Mesenteric fat pad (tissue), 1 donor: Measurements from ENCODE around the gene LFNG. TPM values are rescaled to one million over a fixed set of nuclear protein-coding genes. Genes with fewer than 3 reads are reported as not detected.
A peak's percentile ranks its signal among the peaks of the same experiment; 100 is the strongest.
"Not testable (repeated sequence)": the region's sequence is repeated elsewhere in the genome, so short reads cannot be mapped to it uniquely, and the experiment has no call there.

Source experiments
- DNase-seq: peaks from one replicate; pipeline ENCODE4 v3.0.0-alpha.2; 2020; ENCODE audit warnings: low spot score
- total RNA-seq: library from RNA; stranded (reverse); fragmentation: NEBNext Ultra II Directional; extraction: Animal tissue kit (Norgen Biotek cat#: 25700); gene quantifications from one replicate; pipeline ENCODE4 v1.2.1, GENCODE V29; 2021
- donor health status: DM: yes; HTN: yes; CAD: no.

LFNG gene
- total RNA-seq, 1 donor from 2014 or later = 43.8 TPM

DNA sequence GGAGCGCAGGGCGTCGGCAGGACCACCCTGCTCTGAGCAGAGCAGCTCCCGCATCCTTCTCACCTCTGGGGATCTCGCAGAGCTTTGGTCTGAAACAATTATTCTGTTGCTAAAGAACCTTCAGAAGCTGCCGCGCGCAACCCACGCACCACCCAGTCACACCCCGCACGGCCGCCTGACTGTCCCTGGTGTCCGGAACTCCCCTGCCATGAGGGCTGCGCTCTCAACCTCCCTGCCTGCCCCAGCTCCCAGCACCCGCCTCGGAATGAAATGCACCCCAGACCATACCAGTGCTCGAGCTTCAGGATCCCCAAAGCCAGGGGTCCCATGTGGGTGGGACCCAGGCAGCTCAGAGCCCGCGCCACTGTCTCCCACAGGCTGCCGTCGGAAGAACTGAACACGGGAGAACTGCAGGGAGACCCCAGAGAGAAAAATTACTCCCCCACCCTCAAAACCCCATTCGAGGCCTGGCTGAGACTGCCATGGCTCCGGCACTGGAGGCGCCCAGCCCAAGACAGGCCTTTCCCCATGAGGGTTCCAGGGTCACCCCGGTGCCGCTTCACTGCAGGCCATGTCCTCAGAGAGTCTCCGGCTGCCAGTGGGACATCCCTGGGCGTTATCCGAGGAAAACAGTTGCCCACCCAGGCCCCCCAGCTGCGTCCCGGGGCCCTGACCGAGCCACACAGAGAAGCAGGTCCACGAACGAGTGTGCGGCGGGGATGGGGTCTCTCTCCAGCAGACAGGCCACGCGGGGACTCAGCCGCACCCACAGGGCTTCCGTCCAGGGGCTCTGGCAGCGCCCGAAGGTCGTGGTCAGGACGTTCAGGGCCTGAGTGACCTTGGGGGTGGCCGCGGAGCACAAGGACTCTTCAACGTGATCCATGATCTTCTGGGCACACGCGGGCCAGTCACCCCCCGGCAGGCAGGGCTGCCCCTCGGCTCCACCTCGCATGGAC lies 23.6 kb downstream of the LFNG start:
- no peak for DNase-seq

DNA sequence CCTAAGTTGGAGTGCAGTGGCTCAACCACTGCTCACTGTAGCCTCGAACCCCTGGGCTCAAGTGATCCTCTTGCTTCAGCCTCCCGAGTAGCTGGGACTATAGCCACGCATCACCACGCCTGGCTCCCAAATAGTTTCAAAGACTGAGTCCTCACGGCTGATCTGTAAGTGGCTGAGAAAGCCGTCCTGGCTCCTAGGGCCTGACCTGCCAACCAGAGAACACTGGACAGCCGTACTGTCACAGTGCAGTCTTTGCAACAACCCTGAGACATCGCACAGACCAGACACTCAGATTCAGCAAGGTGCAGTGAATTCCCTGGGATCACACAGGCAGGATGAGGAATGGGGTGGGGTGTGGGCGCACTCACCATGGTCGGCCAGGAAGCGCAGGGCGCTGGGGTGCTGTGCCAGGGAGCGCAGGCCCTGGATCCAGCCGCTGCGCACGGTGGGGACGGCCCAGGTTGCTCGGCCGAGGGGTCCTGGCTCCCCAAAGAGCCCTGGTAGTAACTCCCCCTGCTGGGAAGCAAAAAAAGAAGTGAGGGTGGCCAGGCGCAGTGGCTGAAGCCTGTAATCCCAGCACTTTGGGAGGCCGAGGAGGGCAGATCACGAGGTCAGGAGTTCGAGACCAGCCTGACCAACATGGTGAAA lies 25.1 kb downstream of the LFNG start:
- DNase-seq = no peak

DNA sequence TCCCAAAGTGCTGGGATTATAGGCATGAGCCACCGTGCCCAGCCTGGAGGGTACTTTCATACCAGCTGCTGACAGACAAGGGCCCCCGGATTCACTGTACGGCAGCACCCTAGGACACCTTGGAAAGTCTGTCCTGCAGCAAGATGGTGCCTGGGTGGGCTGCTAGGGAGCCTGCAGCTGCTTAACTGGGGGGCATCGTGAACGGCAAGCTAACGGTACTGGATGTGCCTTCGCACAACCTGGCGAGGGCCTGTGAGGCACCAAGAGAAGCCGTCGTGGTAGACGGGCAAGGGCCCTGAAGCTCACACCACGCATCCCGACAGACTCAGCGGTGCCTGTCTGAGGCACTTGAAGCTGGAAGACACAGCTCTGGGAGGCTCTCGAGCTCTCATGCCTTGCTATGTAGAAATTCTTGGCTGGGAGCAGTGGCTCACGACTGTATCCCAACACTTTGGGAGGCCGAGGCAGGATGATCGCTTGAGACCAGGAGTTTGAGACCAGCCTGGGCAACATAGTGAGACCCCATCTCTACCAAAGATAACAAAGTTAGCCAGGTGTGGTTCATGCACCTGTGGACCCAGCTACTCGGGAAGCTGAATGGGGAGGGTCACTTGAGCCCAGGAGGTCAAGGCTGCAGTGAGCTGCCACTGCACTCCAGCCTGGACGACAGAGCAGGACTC lies 26.3 kb downstream of the LFNG start:
- no peak for DNase-seq

DNA sequence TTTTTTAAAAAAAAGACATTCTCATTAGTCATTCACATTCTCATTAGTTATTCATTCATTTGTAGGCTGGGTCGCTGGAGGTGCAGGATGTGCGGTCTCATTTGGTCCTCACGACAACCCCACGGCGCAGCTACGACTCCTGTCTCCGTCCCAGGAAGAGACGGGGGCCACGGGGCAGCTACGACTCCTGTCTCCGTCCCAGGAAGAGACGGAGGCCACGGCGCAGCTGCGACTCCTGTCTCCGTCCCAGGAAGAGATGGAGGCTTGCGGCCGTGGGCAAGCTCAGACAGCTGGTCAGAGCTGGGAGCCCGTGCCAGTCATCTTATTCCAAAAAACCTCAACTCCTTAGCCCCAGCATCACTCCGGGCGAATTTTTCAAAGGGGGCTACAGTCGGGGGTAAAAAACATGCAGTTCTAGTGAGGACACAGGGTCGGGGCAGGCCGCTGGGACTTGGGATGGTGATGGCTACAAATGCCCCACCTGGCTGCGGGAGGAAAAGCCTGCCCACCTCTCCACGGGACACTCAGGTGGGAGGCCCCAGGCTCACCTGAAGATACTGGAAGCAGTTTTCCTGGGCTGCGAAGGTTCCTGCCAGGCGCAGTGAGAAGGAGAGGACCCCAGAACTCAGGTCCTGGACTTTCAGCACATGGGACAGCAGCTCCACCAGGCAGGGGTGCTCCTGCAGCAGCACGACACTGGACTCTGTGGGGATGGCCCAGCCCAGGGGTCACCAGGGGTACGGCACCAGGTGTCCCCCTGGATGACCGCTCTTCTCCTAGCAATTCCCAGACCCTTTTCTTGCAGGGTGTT lies 27.4 kb downstream of the LFNG start:
- DNase-seq = no peak

DNA sequence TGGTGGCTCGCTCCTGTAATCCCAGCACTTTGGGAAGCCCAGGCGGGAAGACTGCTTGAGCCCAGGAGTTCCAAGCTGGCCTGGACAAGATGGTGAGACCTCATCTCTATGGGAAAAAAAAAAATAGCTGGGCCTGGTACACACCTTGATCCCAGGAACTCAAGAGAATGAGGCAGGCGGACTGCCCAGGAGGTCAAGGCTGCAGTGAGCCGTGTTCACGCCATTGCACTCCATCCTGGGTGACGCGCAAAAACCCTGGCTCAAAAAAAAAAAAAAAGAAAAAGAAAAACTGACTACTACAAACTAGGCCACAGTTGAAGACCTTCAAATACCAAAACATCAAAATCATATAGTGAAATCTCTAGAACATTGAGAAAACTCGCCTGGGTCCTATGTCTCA lies 31.8 kb downstream of the LFNG start:
- DNase-seq = no peak

DNA sequence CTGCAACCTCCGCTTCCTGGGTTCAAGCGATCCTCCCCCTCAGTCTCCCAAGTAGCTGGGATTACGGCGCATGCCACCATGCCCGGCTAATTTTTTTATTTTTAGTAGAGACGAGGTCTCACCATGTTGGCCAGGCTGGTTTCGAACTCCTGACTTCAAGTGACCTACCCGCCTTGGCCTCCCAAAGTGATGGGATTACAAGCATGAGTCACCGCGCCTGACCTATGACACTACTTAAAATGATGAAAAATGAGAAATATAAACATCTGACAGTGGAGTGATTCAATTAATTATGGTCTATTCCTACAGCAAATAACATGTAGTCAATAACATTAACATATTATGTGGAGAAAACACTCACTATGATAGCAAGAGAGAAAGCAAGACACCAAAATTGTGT lies 33.5 kb downstream of the LFNG start:
- DNase-seq = no peak

DNA sequence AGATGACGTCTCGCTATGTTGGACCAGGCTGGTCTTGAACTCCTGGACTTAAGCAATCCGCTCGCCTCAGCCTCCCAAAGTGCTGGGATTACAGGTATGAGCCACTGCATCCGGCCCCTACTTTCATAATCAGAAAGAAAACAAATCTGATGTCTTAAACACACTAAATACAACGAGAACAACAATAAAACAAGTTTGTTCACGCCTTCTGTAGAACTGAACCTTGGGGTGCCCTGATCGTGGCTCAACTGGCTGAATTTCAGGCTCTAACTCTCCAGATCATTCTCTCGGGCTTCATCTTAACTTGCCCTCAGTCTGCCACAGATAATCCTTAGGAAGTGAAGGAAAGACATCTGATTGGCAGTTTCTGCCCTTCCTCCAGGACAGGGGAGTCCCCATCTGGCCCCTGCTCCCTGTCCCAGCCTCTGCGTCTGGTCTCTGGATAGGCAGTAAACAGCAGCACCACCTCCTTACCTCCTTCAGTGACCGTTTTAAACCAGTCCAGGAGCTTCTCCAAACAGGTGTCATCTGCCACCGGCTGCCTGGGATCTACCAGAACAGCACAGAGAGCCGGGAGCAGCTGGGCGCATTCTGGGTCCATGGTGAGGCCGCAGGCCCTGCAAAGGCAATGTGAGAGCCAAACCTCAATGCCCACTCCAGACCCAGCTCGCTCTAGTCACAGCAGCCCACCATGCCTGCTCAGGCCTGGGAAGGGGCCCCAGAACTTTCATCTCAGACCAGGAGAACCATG lies 34.4 kb downstream of the LFNG start:
- DNase-seq = no peak

DNA sequence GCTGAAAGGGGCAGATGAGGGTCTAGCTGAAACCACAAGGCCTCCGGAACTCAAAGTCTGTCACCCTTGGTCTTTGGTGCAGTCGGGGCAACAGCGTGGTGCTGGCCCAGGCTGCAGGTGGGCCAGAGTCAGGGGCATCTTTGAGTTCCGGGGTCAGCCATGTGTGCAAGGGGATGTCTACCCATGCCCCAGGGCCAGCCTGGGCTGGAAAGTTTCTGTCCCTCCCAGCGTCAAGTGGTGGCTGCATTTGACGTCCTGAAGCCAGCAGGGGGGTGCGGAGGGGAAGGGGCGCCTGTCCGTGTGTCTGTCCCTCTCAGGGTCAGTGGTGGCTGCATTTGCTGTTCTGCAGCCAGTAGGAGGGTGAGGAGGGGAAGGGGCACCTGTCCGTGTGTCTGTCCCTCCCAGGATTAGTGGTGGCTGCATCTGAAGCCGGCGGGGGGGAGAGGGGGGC lies 35.1 kb downstream of the LFNG start:
- DNase-seq = no peak

DNA sequence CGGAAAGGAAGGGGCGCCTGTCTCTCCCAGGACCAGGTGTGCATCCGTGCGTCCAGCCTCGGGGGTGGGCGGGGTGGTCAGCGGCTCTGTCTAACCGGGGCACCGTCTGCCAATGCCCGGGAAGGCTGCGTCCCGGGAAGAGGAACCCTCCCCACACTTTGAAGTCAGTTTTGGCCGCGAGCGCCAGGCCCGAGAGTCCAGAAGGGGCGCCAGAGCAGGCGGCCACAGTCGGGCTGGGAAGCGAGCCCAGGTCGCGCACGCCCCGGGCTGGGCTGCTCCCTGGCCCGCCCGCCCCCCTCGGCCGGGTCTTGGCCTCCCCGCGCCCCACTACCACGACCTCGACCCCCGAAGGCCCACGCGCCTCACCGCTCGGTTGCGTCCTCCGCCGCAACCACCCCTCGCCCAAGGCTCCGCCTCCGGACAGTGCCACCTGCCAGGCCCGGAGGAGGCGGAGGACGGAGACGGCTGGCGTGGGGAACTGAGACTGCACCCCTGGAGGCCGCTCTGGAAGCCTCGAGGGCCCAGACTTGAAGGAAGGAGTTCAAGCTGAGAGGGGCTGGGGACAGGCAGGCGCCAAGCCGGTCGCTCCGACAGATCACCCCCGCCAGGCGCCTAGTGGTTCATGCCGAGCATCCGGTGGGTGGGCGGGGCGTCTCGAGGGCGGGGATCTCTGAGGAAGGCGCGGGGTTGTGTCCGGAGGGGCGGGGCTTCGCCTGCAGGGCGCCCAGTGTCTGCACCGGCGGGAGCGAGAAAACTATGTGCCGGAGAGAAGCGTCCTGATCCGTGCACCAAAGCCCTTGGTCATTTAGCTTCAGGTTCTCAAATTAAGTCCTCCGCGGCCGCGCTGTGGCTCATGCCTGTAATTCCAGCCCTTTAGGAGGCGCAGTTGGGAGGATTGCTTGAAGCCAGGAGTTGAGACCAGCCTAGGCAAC lies 35.8 kb downstream of the LFNG start, which contains the start of gene BRAT1:
Gene BRAT1, minus strand, starts transcription at position 404 of the 932 bp plus-strand sequence. CDS start 1,093 bp downstream, outside the sequence.
- peak; percentile 98 for DNase-seq

DNA sequence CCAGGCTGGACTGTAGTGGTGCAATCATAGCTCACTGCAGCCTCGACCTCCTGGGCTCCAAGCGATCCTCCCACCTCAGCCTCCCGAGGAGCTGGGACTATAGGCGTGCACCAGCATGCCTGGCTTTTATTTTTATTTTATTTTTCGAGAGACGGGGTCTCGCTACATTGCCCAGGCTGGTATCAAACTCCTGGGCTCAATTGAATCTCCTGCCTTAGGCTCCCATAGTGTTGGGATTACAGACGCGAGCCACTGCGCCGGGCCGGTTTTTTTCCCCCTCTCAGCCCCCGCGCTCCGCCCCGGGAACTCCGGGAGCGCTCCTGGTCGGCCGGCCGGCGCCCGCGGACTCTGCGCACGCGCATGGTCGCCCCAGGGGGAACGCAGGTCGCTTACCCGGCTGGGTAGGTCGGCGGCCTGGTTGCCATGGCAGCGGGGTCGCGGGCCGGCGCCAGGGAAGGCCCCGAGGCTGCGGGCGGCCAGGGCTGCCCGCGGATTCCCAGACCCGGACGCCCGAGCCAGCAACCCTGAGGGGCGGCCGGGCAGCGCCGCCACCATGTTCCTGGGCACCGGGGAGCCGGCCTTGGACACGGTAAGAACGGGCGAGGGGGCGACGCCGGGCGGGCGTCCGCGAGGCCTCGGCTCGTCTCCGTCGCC lies 39.2 kb downstream of the LFNG start, which contains the start of gene IQCE:
Gene IQCE, plus strand, starts transcription at position 351 of the 654 bp plus-strand sequence. Its CDS starts 203 bp downstream, at position 554.
- DNase-seq = peak; percentile 99

DNA sequence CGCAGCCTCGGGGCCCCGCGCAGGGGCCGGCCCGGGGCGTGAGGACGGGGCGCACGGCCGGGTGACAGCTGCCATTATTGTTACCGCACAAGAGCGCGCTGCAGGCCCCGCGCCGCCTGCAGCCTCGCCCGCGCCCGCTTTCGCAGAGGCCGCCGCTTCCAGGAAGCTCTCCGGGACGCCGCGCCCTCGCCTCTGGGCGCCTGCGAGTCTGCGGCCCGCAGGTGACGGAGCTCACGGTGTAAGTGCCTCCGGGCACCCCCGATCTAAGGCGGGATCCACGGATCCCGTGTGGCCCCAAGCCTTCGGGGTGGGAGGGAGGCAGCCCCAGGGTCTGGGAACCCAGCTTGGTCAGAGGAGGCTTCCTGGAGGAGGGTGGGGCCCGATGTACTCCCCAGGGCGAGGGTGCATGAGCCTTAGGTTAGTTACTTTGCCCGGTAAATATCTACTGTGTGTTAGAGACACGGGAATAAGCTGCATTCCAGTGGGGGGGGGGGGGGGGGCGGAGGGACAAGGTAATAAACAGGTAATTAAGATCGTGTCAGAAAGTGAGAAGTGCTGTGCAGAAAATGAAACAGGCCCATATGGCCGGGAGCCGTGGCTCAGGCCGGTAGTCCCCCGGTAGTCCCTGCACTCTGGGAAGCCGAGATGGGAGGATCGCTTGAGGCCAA lies 39.8 kb downstream of the LFNG start:
- no peak for DNase-seq

DNA sequence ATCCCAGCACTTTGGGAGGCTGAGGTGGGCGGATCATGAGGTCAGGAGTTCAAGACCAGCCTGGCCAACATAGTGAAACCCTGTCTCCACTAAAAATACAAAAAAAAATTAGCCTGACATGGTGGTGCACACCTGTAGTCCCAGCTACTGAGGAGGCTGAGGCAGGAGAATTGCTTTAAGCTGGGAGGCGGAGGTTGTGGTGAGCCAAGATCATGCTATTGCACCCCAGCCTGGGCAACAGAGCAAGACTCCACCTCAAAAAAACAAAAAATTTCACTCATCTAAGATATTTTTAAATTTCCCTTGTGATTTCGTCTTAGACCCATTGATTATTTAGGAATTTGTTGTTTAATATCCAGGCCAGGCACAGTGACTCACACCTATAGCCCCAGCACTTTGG lies 44.4 kb downstream of the LFNG start:
- not testable (repeated sequence) for DNase-seq

DNA sequence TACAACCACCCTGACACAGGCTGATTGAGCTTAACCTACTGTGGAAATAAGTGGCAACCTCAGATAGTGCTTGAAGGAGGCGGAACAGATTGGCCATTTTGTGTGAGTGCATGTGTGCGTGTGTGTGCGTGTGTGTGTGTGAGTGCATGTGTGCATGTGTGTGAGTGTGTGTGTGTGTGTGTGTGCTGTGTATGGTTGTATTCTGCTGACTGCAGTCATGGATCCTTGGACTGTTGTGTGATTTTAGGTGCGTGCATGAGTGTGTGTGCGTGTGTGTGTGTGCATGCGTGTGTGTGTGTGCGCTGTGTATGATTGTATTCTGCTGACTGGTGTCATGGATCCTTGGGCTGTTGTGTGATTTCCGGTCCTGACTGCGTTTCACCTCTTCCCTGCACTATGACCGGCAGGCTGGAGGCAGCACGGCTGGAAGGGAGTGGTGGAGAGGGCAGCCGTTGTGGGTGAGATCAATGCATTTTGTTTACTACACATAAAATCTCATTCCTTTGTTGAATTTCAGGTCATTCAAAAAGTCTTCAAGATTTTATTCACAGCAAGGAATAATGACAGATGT lies 45.5 kb downstream of the LFNG start:
- no peak for DNase-seq

DNA sequence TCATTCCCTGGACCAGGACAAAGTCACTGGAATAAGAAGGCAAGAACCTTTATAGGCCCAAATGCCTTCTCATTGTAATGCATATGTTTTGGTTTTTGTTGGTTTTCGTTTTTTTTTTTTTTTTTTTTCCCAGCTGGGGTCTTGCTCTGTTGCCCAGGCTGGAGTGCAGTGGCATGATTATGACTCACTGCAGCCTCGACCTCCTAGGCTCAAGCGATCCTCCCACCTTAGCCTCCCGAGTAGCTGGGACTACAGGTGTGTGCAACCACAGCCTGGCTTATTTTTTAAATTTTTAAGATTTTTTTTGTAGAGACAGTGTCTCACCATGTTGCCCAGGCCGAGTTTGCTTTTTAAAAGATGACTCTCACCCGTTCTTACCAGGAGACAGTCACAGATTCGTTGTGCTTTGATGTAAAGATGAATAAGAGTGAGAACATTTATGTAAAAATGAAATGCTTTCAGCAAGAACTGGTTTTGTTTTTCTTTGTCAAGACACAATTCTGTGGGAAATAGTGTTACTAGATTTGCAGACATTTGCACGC lies 46.8 kb downstream of the LFNG start:
- no peak for DNase-seq

DNA sequence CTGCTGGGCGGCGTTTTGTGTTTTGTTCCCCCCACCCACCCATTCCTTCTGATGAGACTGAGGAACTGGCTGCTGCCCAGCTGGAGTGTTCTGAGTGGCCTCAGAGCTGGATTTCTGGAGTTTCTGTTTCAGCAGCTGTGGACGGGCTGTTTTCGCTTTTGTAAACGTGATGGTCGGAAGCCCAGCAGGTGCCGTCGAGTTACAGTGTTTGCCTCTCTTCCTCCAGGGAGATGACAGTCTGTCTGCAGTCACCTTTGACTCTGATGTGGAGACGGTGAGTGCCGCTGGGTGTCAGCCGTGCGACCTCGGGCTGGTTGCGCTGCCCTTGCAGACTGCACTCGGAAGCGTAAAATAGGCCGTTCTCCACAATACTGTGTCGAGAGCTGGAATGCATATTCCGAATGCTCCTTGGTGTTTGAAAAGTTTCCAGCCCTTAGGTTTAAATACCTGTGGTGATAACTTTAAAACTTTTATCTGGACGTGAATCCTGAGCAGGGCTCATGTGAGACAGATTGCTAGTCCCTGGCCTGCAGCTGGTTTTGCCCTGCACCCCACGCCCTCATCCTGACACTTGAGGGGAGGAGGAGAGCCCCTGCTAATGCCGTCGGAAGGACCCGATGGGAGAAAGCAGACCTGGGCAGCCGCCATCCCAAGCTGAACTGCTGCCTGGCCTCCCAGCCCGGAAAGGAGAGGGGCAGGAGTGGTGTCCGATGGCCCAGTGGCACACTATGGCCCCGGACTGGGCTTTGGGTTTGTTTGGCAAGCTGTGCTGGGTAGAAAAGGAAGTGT lies 47.5 kb downstream of the LFNG start:
- DNase-seq = no peak

DNA sequence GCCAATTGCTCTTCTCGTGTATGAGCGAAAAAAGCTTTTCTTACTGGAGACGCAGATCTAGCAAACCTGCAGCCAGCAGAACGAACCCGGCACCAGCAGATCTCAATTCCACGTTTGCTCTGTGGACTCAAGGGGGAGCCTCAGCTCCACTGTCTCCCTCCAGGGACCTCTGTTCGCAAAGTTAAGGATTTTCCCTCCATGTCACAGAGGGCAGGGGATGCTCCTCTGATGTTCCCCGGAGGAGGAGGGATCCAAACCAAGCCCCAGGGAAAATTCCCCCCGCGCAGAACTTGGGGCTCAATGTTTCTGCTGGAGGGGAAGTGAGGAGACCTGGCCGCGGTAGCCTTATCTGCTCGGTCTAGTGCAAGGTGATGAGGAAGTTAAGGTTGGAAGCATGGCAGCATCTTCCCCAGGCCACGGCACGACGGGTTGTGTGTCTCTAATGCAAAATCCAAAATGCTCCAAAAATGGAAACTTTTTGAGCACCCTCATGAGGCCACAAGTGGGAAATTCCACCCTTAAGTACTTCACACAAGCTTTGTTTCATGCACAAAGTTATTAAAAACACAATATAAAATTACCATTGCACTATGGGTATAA lies 48.2 kb downstream of the LFNG start:
- DNase-seq = no peak
